ENCODE results near the gene HOXA10. TPM values are rescaled to one million over a fixed set of nuclear protein-coding genes. Genes with fewer than 3 reads are reported as not detected.

The HOXA10 gene
- total RNA-seq, 1 experiment from 2014 or later = not detected

DNA sequence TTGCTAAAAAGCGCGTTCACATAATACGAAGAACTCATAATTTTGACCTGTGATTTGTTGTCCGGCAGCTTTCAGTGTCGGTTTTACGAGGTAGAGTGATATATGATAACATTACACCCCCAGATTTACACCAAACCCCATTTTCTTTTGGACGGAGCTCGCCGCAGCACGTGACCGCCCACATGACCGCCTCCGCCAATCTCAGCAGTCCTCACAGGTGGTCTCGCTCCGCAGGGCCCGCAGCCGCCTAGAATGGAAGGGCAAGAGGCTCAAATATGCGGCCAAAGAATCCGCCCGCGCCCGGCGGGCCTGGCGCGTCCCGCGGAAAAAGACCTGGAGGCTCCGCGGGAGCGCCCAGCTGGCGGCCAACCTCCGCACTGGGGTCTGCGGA is 17.6 kb downstream of the HOXA10 start, which contains the start of gene HOXA7:
Gene HOXA7 (minus strand): TSS at position 168 of the 391 bp plus-strand sequence. CDS start 130 bp downstream, at position 38.
- Histone ChIP-seq H3K79me2 (ENCODE audit: insufficient read depth, low read length) (no peaks in the 10 kb centered on the region), H3K4me1 (ENCODE audit: insufficient read depth, low read length) (no peaks in the 10 kb centered on the region), H3K9me3 (ENCODE audit: control insufficient read depth, low read depth, low read length) (no peaks in the 10 kb centered on the region), H3K4ac (ENCODE audit: low read depth, low read length) (no peak within 1 kb of the TSS), H3K56ac (ENCODE audit: insufficient read length, low read depth, low read length) (no peak within 1 kb of the TSS), H2BK120ac (ENCODE audit: low read depth, low read length, poor library complexity, severe bottlenecking) (no peak within 1 kb of the TSS), H4K8ac (replicated peaks; ENCODE audit: insufficient read length, low read depth, low read length) (no peak within 1 kb of the TSS), H3K18ac (ENCODE audit: insufficient read length, low read depth, low read length) (no peak within 1 kb of the TSS), H3K79me1 (ENCODE audit: insufficient read depth, low read depth, low read length, poor library complexity, severe bottlenecking) (no peaks in the 10 kb centered on the region), H4K91ac (ENCODE audit: insufficient read length, low read depth, low read length) (no peak within 1 kb of the TSS), H4K20me1 (ENCODE audit: control insufficient read depth, insufficient read depth, insufficient read length) (no peaks in the 10 kb centered on the region), H3K23ac (ENCODE audit: insufficient read length, low read depth, low read length) (no peak within 1 kb of the TSS), H3K27ac (ENCODE audit: insufficient read length, low read depth, low read length) (no peak within 1 kb of the TSS), H3K27me3 (ENCODE audit: insufficient read depth, low read length) (peaks cover 97% of the 10 kb centered on the region), H3K14ac (ENCODE audit: insufficient read depth, low read length) (no peak within 1 kb of the TSS), H3K4me2 (ENCODE audit: insufficient read depth, insufficient read length, low read length) (peak within 1 kb of the TSS; percentile 60), H2AK5ac (ENCODE audit: insufficient read length, low read length) (no peak within 1 kb of the TSS), H2BK5ac (ENCODE audit: insufficient read length, low read length) (no peak within 1 kb of the TSS), H3K9ac (ENCODE audit: extremely low read depth, insufficient read length, low read length) (no peak within 1 kb of the TSS), H2BK15ac (ENCODE audit: low read depth, low read length) (no peak within 1 kb of the TSS), H3T11ph (ENCODE audit: low read length) (no peak within 1 kb of the TSS), H2BK20ac (ENCODE audit: low read depth, low read length, poor library complexity, severe bottlenecking) (no peak within 1 kb of the TSS), H2BK12ac (ENCODE audit: insufficient read length, low read depth, low read length) (no peak within 1 kb of the TSS), H3K23me2 (ENCODE audit: insufficient read length, low read depth, low read length, poor library complexity, severe bottlenecking) (no peaks in the 10 kb centered on the region), H2AFZ (ENCODE audit: low read length) (peak within 1 kb of the TSS; percentile 66), H4K5ac (ENCODE audit: insufficient read length, low read depth, low read length) (no peak within 1 kb of the TSS)
- peaks cover 99% of the 10 kb centered on the region for H3K27me3 Mint-ChIP-seq (ENCODE audit: low read depth)
- peaks cover 0 to 6% (median 0%) of the 10 kb centered on the region in 3 experiments; a peak in 3 of 7 replicates for H3K36me3 Mint-ChIP-seq (ENCODE audit: insufficient read depth in 1 of 3, low read depth in 3 of 3)
- peaks cover 4 to 13% of the 10 kb centered on the region in 2 experiments for H3K4me1 Mint-ChIP-seq
- no CpG with 5 or more reads among the region's 33 CpGs for WGBS (ENCODE audit: extremely low coverage, insufficient read length, low lambda C conversion rate)
- peak; percentile 80 for DNase-seq
- peak within 1 kb of the TSS; percentile 59 to 78 for H3K4me3 Mint-ChIP-seq
- TF ChIP-seq, protein P1, sequence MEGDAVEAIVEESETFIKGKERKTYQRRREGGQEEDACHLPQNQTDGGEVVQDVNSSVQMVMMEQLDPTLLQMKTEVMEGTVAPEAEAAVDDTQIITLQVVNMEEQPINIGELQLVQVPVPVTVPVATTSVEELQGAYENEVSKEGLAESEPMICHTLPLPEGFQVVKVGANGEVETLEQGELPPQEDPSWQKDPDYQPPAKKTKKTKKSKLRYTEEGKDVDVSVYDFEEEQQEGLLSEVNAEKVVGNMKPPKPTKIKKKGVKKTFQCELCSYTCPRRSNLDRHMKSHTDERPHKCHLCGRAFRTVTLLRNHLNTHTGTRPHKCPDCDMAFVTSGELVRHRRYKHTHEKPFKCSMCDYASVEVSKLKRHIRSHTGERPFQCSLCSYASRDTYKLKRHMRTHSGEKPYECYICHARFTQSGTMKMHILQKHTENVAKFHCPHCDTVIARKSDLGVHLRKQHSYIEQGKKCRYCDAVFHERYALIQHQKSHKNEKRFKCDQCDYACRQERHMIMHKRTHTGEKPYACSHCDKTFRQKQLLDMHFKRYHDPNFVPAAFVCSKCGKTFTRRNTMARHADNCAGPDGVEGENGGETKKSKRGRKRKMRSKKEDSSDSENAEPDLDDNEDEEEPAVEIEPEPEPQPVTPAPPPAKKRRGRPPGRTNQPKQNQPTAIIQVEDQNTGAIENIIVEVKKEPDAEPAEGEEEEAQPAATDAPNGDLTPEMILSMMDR (conservative IDR thresholded peaks at IDR 0.05) = no peak
- peaks cover 16 to 26% of the 10 kb centered on the region in 2 experiments for H3K9me3 Mint-ChIP-seq
- H3K27ac Mint-ChIP-seq = no peak within 1 kb of the TSS; a peak in 1 of 7 replicates
